Endothelial cell of umbilical vein (primary cell): ENCODE data around the gene SPINT2. TPM values are rescaled to one million over a fixed set of nuclear protein-coding genes. Genes with fewer than 3 reads are reported as not detected.

Source experiments
- BruUV-seq: library from RNA; stranded (reverse); fragments of 400-500 nt; replicated peaks from 2 replicates; lab custom pipeline; 2021; lab: Mats Ljungman, UMichigan
- CTCF ChIA-PET: fragments of 300-600, 350-600 bp; sonication (Branson Sonifier 250); formaldehyde crosslinking; loops from one replicate; lab custom pipeline; 2021; ENCODE audit warnings: antibody characterized with exemption, inconsistent platforms; lab: Charles Lee
- POLR2A ChIA-PET: fragments of 300-600, 350-600 bp; sonication (Branson Sonifier 250); formaldehyde crosslinking; loops from one replicate; lab custom pipeline; 2021; ENCODE audit warnings: antibody characterized with exemption, inconsistent platforms; lab: Charles Lee
- DNase-seq: peaks from one replicate; pipeline ENCODE4 v3.0.0-alpha.2; 2011; ENCODE audit warnings: low read depth, low spot score
- FAIRE-seq: peaks from 2 replicates; lab custom pipeline; 2011; peaks lifted over from hg19 to GRCh38; lab: Jason Lieb, UNC
- H2AFZ ChIP-seq: 2 replicates; pipeline ENCODE4 v1.6.0; 2012; ENCODE audit warnings: low read depth, low read length, control low read depth, inconsistent platforms
- H3K27ac ChIP-seq: 2 replicates; pipeline ENCODE4 v1.5.1; 2011; ENCODE audit warnings: low read depth, mild to moderate bottlenecking, control low read depth, low read length, moderate library complexity; ENCODE audit not compliant: insufficient read depth
- H3K27me3 ChIP-seq, 2 experiments: 2 replicates each; pipeline versions ENCODE4 v1.6.0 to v1.6.1; 2011; ENCODE audit warnings: low read length in 2 of 2, mixed read lengths in 1 of 2; ENCODE audit not compliant: control insufficient read depth in 2 of 2, insufficient read depth in 2 of 2
- H3K36me3 ChIP-seq, 2 experiments: 2 replicates in 1 of 2; 3 replicates in 1 of 2; pipeline ENCODE4 v1.5.1; 2011; ENCODE audit warnings: low read length in 2 of 2, mild to moderate bottlenecking in 1 of 2, moderate library complexity in 1 of 2; ENCODE audit not compliant: control insufficient read depth in 2 of 2, insufficient read depth in 2 of 2; ENCODE audit errors: extremely low read depth in 1 of 2
- H3K4me1 ChIP-seq: 3 replicates; pipeline ENCODE4 v1.5.1; 2011; ENCODE audit warnings: mild to moderate bottlenecking, low read length; ENCODE audit not compliant: control insufficient read depth, insufficient read depth; ENCODE audit errors: extremely low read depth
- H3K4me2 ChIP-seq: 2 replicates; pipeline ENCODE4 v1.6.1; 2011; ENCODE audit warnings: low read length, control low read depth, mixed read lengths; ENCODE audit not compliant: insufficient read depth
- H3K4me3 ChIP-seq, 3 experiments: fragments of 200-600 bp in 1 of 3; sonication (generic), shearing (Covaris generic) in 1 of 3; replicated peaks in 1 of 3; 2 replicates each; pipeline ENCODE4 v1.5.1; 2011 to 2016; ENCODE audit warnings: control low read depth in 3 of 3, low read length in 3 of 3, mild to moderate bottlenecking in 2 of 3, inconsistent platforms in 1 of 3, low read depth in 1 of 3, moderate library complexity in 1 of 3; ENCODE audit not compliant: insufficient read depth in 1 of 3
- H3K79me2 ChIP-seq: 2 replicates; pipeline ENCODE4 v1.6.0; 2012; ENCODE audit warnings: low read length, inconsistent platforms; ENCODE audit not compliant: control insufficient read depth, insufficient read depth
- H3K9ac ChIP-seq: replicated peaks from 2 replicates; pipeline ENCODE3; 2011; ENCODE audit warnings: low read length, control low read depth; ENCODE audit not compliant: insufficient read depth; ENCODE audit errors: extremely low read depth
- H3K9me1 ChIP-seq: replicated peaks from 3 replicates; pipeline ENCODE4 v1.6.0; 2011; ENCODE audit warnings: mild to moderate bottlenecking, low read length; ENCODE audit not compliant: control insufficient read depth, insufficient read depth; ENCODE audit errors: extremely low read depth
- H3K9me3 ChIP-seq: replicated peaks from 2 replicates; pipeline ENCODE4 v1.5.1; 2012; ENCODE audit warnings: low read length, inconsistent platforms; ENCODE audit not compliant: control insufficient read depth, insufficient read depth
- H4K20me1 ChIP-seq: replicated peaks from 2 replicates; pipeline ENCODE3; 2011; ENCODE audit warnings: mild to moderate bottlenecking, low read length; ENCODE audit not compliant: control insufficient read depth, insufficient read depth; ENCODE audit errors: extremely low read depth
- EZH2 ChIP-seq: IDR thresholded peaks from 2 replicates; pipeline ENCODE4 v1.6.1; 2012; ENCODE audit warnings: borderline replicate concordance, low read depth, mild to moderate bottlenecking, moderate library complexity, low read length, inconsistent platforms; ENCODE audit not compliant: severe bottlenecking
- FOS ChIP-seq: IDR thresholded peaks from 2 replicates; pipeline ENCODE4 v1.6.1; 2011; ENCODE audit warnings: mild to moderate bottlenecking, low read length, moderate library complexity, borderline replicate concordance; ENCODE audit not compliant: insufficient read depth
- GATA2 ChIP-seq: IDR thresholded peaks from 2 replicates; pipeline ENCODE4 v1.7.0; 2011; ENCODE audit warnings: low read depth, mild to moderate bottlenecking, moderate library complexity, mixed read lengths, low read length; ENCODE audit not compliant: insufficient read length, insufficient read depth
- JUN ChIP-seq: IDR thresholded peaks from 2 replicates; pipeline ENCODE4 v1.6.1; 2011; ENCODE audit warnings: borderline replicate concordance, low read depth; ENCODE audit not compliant: insufficient read length, insufficient read depth
- MYC ChIP-seq: IDR thresholded peaks from one replicate; pipeline ENCODE4 v1.6.1; 2011; ENCODE audit warnings: mild to moderate bottlenecking, low read depth, low read length
- POLR2A ChIP-seq: IDR thresholded peaks from 2 replicates; pipeline ENCODE4 v1.6.1; 2012; ENCODE audit warnings: low read depth, mild to moderate bottlenecking, control low read depth, low read length
- POLR2AphosphoS5 ChIP-seq: IDR thresholded peaks from 2 replicates; pipeline ENCODE4 v1.6.1; 2012; ENCODE audit warnings: low read depth, mild to moderate bottlenecking, control low read depth, low read length, moderate library complexity; ENCODE audit not compliant: insufficient read depth
- dilution Hi-C: fragments of 300-500 bp; cut with MboI; formaldehyde crosslinking; loops from one replicate; pipeline ENCODE4 v1.15.0; 2019; ENCODE audit warnings: low sequenced_read_pairs; ENCODE audit not compliant: extremely low pct_ligation_motif_present
- intact Hi-C: fragments of 100-400 bp; cut with micrococcal nuclease; formaldehyde crosslinking; loops from one replicate; pipeline ENCODE4 v1.10.0; 2022
- polyA plus RNA-seq, 4 experiments: library from polyadenylated mRNA; depleted of rRNA in 3 of 4; stranded (reverse) in 3 of 4; unstranded in 1 of 4; fragments of >200 nt; gene quantifications; 2 replicates each; pipeline versions ENCODE4 v1.2.1 to v1.2.3, GENCODE V29; 2011 to 2012; ENCODE audit warnings: missing spikeins in 1 of 4
- total RNA-seq: library from RNA; stranded (reverse); gene quantifications from 2 replicates; pipeline ENCODE4 v1.2.3, GENCODE V29; 2021
- TF ChIP-seq, protein P1 (sequence below): IDR thresholded peaks from 2 replicates; pipeline ENCODE4 v1.6.1; 2011; ENCODE audit not compliant: insufficient read depth, insufficient read length
- TF ChIP-seq, protein P2 (sequence below), 2 donors: IDR thresholded peaks; 1 replicate in 1 of 2; 2 replicates in 1 of 2; pipeline ENCODE4 v1.5.1; 2011; ENCODE audit warnings: low read length in 2 of 2, mild to moderate bottlenecking in 2 of 2, moderate library complexity in 2 of 2, control low read depth in 1 of 2, inconsistent platforms in 1 of 2, low read depth in 1 of 2; ENCODE audit not compliant: insufficient read depth in 1 of 2; ENCODE audit errors: extremely low read depth in 1 of 2

Gene SPINT2
- total and polyA plus RNA-seq, 2 donors (not counting 3 experiments of a cell fraction or from before 2014, with no cell fraction given) = 28.9 to 46.6 TPM

DNA sequence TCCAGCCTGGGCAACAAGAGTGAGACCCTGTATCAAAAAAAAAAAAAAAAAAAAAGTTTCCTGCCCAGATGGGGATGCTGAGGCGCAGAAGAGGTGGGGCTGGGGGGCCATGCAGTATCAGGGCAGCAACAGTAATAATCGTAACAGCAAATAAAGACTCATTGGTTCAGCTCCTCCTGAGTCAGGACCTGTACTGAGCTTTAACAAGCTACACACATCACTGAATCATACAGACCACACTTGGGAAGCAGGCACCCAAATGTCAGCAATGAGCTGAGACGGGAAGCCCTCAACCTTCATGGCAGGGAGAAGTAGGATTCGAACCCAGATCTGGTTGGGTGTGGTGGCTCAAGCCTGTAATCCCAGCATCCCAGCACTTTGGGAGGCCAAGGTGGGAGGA lies 29.8 kb upstream of the SPINT2 start:
- intact Hi-C loops (loop anchor here (1.0 to 10.0 kb wide), 3 partner anchors 101 to 400 kb away; partner anchors contain the start of genes CATSPERG, GGN and SPRED3), dilution Hi-C loops (no loop called here)
- TF ChIP-seq JUN (no peak), POLR2A (no peak), MYC (no peak), EZH2 (no peak), FOS (no peak), GATA2 (no peak), POLR2AphosphoS5 (no peak)
- TF ChIP-seq, protein P1, sequence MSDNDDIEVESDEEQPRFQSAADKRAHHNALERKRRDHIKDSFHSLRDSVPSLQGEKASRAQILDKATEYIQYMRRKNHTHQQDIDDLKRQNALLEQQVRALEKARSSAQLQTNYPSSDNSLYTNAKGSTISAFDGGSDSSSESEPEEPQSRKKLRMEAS = no peak
- TF ChIP-seq, protein P2, sequence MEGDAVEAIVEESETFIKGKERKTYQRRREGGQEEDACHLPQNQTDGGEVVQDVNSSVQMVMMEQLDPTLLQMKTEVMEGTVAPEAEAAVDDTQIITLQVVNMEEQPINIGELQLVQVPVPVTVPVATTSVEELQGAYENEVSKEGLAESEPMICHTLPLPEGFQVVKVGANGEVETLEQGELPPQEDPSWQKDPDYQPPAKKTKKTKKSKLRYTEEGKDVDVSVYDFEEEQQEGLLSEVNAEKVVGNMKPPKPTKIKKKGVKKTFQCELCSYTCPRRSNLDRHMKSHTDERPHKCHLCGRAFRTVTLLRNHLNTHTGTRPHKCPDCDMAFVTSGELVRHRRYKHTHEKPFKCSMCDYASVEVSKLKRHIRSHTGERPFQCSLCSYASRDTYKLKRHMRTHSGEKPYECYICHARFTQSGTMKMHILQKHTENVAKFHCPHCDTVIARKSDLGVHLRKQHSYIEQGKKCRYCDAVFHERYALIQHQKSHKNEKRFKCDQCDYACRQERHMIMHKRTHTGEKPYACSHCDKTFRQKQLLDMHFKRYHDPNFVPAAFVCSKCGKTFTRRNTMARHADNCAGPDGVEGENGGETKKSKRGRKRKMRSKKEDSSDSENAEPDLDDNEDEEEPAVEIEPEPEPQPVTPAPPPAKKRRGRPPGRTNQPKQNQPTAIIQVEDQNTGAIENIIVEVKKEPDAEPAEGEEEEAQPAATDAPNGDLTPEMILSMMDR (IDR thresholded peaks at IDR 0.05; ENCODE audit: extremely low read depth in 1 of 2, insufficient read depth in 1 of 2, low read depth in 1 of 2, low read length in 2 of 2) = no peak
- POLR2A ChIA-PET = interaction anchor here (0.6 to 0.7 kb wide), 2 partner anchors 11 to 98 kb away, joined by 4 to 5 read pairs; no protein-coding TSS in a partner anchor
- CTCF ChIA-PET = interaction anchor here (0.6 to 5.2 kb wide), 20 partner anchors 8 to 683 kb away, joined by 3 to 53 read pairs (median 6); partner anchors contain the start of genes CATSPERG, FAM98C, KCNK6 and SIPA1L3
- no peaks in the 10 kb centered on the region for H3K9me3 ChIP-seq
- peaks cover 6 to 7% of the 10 kb centered on the region in 2 experiments for H3K27me3 ChIP-seq
- H3K9me1 ChIP-seq = no peaks in the 10 kb centered on the region
- FAIRE-seq (no peak), DNase-seq (no peak)
- no peaks in the 10 kb centered on the region for H4K20me1 ChIP-seq
- no TSS peak for BruUV-seq
- H3K9ac ChIP-seq = no peak overlapping the region
- H3K79me2 ChIP-seq = no peaks in the 10 kb centered on the region
- H3K4me2 ChIP-seq = no peak overlapping the region
- no peaks in the 10 kb centered on the region for H3K4me1 ChIP-seq
- no peak overlapping the region for H3K4me3 ChIP-seq
- H3K27ac ChIP-seq = no peak overlapping the region
- no peak overlapping the region for H2AFZ ChIP-seq
- no peaks in the 10 kb centered on the region for H3K36me3 ChIP-seq
